ENCODE data around the gene PDE8B.

The PDE8B gene

DNA sequence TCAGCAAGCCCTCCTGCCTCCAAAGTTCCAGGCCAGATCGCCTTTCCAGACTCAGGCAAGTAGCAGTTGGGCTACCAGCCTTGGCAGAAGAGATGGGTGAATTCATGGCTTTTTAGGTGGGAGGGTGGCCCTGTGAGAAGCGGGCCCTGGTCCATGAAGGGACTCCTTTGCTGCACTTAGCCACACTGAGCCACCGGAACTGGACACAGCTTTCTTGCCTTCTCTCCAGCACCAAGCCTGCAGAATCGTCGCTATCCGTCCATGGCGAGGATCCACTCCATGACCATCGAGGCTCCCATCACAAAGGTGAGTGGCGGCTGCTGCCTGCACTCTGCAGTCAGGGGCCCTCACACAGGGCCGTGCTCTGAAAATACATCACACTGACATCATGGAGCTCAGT, 196.7 kb downstream of the PDE8B start:
- TF ChIP-seq, protein P1, sequence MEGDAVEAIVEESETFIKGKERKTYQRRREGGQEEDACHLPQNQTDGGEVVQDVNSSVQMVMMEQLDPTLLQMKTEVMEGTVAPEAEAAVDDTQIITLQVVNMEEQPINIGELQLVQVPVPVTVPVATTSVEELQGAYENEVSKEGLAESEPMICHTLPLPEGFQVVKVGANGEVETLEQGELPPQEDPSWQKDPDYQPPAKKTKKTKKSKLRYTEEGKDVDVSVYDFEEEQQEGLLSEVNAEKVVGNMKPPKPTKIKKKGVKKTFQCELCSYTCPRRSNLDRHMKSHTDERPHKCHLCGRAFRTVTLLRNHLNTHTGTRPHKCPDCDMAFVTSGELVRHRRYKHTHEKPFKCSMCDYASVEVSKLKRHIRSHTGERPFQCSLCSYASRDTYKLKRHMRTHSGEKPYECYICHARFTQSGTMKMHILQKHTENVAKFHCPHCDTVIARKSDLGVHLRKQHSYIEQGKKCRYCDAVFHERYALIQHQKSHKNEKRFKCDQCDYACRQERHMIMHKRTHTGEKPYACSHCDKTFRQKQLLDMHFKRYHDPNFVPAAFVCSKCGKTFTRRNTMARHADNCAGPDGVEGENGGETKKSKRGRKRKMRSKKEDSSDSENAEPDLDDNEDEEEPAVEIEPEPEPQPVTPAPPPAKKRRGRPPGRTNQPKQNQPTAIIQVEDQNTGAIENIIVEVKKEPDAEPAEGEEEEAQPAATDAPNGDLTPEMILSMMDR (IDR thresholded peaks at IDR 0.05): no peak

DNA sequence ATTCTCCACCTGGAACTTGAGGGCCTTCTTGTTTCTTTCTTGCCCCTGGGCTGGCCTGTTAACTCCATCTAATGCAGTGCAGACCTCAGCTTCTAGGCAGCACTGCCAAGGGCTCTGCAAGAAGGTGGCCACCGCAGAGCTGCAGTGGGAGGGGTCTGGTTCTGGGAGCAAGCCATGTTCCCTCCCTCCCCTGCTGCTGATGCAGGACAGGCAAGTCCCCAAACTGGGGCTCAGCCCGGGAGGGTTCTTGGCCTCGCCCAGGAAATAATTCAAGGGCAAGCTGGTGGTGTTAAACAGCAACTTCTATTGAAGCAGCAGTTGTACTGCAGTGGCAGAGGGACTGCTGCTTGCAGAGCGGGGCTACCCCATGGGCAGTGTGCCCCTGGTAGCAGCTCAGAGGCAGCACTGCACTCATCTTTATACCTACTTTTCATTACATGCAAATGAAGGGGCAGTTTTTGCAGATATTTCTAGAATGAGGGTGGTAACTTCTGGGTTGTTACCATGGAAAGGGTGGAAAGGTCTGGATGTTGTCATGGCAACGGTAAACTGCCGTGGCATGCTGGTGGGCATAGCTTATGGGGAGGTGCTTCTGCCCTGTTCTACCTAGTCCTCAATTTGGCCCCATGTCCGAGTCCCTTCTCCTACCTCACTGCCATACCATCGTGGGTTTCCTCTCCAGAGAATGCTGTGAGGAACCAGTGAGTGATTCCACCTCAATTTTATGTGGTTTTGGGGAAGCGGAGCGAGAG, 199.6 kb downstream of the PDE8B start:
- TF ChIP-seq, protein P1 (IDR thresholded peaks at IDR 0.05): no peak

DNA sequence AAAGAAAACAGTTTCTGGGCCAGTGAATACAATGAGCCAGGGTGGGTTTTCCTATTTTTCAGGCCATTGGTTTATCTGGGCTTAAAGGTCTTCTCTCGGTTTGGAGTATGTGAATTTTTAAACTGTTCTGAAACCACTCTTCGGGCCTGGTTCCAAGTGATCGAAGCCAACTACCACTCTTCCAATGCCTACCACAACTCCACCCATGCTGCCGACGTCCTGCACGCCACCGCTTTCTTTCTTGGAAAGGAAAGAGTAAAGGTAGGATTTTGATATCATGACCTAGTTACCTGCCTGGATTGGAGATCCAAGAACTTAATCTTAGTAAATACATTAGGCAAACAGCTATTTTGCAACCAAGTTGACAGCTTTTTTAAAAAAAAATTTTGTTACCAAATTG, 202.6 kb downstream of the PDE8B start:
- TF ChIP-seq, protein P1 (IDR thresholded peaks at IDR 0.05): no peak

DNA sequence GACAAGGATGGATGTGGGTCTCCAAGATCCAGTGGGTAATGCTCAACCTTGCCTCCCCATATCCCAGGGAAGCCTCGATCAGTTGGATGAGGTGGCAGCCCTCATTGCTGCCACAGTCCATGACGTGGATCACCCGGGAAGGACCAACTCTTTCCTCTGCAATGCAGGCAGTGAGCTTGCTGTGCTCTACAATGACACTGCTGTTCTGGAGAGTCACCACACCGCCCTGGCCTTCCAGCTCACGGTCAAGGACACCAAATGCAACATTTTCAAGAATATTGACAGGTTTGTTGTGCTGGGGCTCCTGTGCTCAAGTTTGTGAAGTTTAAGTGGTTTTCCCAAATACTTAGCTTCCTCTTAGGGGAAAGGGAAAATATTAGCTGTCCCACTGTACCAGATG, 207.7 kb downstream of the PDE8B start:
- TF ChIP-seq, protein P1 (IDR thresholded peaks at IDR 0.05): no peak

DNA sequence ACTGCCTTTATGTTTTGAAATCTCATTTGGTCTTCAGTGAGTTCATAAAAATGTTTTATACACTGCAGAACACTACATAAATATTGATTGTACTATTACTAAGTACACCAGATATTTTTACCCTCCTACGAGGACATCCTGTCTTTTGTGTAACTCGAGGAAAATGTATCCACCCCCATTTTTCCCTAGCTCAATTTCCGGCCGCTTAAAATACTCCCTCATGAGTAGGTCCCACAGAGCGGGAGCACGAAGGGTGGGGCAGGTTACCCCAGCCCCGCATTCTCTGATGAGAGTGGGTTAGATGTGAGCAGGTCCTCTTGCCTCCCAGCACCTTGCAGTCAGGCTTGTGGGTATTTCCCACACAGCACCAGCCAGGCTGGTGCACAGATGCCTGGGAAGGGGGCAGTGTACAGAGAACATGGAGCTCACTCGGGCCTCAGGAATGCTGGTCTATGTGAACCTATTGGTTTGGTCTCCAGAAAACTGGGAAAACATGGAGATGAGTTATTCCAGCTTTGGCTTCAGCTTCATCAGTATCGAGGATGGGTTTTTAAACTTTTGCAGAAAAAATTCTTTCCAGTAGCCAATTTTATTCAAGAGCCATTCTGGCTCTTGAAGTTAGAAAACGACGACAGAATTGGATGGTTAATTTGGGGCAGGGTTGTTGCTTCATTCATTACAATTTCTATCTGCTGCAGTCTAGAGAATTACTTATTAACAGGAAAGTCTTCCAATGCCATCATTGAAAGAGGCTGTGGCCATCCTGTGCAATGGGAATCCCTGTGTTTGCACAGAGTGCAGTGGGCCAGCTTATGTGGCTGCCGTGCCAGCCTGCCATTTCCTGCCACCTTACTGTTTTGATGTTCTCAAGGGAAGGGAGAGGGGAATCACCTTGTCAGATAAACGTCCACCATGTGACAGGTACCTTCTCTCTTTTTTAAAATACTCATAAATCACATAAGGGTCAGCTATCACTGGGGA, 208.4 kb downstream of the PDE8B start:
- TF ChIP-seq, protein P1 (IDR thresholded peaks at IDR 0.05): no peak

DNA sequence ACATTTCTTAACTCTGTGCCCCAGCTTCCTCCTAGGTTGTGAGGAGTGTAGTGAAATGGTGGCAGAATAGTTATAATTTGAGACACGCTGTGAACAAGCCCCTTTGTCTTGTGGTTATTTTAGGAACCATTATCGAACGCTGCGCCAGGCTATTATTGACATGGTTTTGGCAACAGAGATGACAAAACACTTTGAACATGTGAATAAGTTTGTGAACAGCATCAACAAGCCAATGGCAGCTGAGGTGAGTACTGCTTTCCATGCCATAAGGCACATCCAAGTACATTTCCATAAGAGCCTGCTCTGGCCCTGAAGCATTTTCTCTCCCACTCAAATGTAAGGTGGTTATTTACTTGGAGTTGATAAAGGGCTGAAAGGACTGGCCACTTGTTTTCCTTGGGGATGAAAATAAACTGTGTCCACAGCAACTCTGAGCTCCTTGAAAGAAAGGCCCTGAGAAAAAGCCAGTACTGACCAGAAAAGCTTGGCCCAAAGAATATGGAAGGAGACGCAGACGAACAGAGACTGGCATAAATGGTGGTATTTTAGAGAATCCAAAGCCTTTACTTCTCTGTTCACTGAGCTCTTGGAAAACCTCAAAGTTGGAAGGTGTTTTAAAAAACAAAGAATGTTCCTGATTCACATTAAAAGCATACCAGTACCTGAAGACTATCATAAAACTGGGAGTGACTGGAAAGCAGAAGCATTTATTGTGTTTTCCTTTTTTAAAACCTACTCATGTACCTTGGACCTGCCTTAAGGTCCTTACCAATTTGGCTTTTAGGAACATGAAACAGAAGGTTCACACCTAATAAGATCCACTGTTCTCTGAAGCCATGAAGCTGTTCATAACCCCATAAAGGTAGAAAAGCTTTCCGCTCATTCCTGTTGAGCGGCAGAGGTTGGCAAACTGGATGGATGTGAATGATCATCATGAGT, 209.4 kb downstream of the PDE8B start:
- TF ChIP-seq, protein P1 (IDR thresholded peaks at IDR 0.05): no peak

DNA sequence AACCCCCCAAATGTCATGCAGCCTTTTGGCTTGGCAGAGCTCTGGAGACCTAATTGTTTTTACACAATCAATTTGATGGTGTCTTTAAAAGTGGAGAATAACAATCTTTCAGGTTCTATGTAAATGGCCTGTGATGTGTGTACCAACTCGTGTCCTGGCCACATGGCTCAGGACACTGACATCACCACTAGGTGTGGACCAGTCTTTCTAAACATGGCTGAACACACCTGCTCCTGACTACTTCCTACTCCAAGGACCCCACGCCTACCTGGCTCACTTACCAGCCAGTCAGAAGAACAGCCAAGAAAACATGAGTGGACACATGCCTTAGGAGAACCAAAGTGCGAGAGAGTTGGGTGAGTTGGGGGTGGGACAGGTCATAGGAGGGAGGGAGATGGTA, 210.5 kb downstream of the PDE8B start:
- TF ChIP-seq, protein P1 (IDR thresholded peaks at IDR 0.05): no peak

All from LNCAP (cell line).